Measurements from ENCODE around the gene EXOC6B. TPM values are rescaled to one million over a fixed set of nuclear protein-coding genes. Genes with fewer than 3 reads are reported as not detected.
A peak's percentile ranks its signal among the peaks of the same experiment; 100 is the strongest.

The EXOC6B gene
- polyA plus RNA-seq (2013, experiment 1 of 2; ENCODE audit: insufficient read length) = 15.0 TPM
- polyA plus RNA-seq (2013, experiment 2 of 2; ENCODE audit: insufficient read length) = 13.3 TPM

DNA sequence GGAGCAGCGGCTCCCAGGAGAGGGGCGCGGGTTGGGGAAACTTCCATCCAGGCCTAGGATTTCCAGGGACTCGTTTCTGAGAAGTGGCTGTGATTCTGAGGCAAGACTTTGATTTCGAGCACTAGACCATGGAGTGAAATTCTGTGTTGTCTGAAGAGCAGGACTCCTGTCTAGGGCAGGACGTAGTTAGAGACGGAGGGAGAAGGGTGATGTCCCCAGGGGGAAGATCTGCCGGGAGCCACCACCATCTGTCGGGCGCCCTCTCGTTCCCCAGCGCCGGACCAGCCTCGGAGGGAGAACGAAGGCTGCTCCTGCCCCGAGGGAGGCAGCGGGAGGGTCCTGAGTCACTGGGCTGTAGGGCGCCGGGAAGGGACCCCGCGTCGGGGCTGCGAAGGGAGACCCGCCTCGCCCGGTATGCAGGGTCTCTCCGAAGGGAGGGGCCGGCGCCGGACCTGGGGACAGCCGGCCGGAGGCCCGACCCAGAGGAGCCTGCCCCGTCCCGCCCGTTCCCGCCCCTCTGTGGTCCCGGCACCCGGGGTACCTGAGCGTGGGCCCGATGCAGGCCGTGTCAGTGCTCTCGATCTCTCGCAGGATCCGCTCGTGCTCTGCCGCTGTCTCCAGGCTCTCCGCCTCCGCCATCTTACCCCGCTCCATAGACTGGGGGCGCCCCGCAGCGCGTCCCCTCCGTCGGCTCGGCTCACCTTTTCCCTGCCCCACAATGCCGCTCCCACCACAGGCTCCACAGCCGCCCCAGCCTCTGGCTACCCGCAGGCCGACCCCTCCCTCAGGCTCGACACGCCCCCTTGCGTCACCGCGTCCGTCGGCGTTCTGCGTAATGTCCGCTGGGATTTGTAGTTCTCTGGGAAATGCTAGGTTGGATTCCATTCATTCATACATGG is at the start of gene EXOC6B:
TSS of gene EXOC6B (minus strand) at position 777 of the 899 bp plus-strand sequence.
- DNase-seq = peak; percentile 87

DNA sequence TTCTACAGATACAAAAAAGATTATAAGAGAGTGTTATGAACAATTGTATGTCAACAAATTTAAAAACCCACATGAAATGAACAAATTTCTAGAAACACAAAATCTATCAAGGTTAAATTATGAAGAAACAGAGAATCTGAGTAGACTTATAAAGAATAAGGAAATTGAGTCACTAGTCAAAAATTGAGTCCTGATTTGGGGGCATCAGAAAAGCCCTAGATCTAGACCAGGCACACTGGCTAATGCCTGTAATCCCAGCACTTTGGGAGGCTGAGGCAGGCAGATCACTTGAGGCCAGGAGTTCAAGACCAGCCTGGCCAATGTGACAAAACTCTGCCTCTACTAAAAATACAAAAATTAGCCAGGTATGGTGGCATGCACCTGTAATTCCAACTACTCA is 46.0 kb upstream of the EXOC6B start:
- DNase-seq = no peak

DNA sequence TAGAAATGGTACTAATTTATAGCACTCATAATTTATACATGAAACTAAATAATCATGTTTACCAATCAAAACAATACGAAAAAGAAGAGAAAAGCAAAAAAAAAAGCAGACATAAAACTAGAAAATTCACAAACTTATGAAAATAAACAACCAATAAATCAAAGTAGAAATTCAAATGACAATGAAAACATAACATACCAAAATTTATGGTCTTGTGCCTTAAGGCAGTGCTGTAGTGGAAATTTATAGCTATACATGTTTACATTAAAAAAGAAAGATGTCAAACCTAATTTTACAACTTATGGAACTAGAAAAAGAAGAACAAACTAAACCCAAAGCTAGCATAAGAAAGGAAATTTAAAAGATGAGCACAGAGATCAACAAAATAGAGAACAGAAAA is 45.2 kb upstream of the EXOC6B start:
- no peak for DNase-seq

DNA sequence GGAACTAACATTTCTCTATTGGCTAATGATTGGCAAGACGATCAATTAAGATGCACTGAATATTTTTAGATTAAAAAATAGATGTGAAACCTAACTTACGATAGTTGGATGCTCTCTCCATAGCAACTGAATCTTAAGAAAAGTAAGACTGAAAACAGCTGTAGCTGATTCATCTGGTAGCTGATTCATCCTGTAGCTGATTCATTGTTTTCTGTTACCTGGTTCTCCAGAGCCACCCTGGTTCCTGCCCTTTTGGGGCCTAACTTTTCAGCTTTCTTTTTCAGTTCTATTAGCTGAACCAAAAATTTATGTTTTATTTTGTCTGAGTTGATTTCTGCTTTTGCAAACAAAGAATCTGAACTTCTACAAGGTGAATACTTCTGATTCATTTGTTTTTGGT is 38.7 kb upstream of the EXOC6B start:
- peak; percentile 37 for DNase-seq

DNA sequence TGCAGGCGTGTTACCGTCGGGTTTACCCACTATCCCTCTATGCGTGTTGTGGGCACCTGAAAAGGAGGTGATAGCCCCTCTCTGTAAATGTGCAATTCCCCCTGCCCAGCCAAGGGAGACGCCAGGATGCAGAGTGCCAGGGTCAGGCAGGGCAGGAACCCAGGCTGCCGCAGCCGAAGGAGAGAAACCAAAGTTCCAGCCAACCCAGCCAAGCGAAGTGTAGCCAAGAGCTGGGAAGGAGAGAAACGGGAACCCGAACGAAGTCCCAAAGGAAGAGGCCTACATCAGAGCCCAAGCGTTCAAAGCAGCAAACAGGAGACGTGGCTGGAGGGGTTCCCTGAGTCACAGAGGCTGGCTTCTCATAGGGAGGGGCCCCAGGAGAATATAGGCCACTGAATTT is 37.2 kb upstream of the EXOC6B start:
- no peak for DNase-seq

DNA sequence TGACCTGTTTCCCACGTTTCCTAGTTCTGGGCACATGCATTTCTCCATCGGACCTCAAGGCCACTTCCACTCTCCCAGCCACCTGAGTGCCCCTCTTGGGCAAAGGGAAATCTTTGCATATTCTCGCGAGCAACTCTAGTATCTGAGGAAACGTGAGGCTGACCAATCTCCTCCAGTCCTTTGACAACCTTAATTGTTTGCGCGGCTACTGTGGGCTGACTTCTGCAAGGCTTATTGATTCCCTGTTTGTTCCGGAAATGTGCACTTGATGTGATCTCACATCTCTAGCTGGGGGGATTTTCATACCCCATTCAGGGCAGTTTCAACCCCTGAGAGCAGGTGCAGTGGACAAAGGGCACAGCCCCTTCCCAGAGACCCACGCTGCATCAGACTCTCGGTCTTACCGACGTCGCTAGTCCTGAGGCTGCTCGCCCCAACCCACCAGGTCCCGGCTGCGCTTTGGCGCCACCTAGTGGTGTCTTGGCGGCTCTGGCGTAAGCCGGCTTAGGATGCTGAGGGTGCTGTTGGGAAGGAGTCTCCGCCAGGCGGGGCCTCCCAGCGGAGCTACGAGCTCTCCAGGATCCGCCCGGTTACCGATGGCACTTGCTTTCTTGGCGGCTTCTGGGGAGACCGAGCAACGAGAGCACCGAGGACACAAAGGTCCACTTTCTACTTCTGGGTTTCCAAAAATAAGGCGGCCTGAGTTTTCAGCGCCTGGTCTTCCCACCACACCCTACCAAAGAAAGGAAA is 36.6 kb upstream of the EXOC6B start:
- DNase-seq = peak; percentile 79

DNA sequence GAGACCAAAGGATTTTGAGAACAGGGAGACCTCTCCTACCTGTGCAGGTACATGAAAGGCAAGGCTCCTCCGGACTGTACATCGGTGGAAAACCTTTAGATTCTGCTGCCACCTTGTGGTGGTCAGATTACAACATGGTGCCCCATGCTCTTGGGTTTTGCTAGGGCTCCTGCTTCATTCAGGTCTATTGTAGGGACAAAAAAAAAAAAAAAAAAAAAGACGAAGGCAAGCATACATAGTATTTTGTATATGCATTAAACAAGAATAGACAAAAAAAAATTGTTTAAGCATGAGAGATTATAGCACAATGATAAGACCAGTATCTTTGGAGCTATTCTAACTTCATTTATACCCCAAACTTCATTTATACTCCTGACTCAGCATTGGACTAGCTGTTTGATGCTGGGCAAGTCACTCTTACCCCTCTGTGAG is 34.0 kb upstream of the EXOC6B start:
- DNase-seq = peak; percentile 26

DNA sequence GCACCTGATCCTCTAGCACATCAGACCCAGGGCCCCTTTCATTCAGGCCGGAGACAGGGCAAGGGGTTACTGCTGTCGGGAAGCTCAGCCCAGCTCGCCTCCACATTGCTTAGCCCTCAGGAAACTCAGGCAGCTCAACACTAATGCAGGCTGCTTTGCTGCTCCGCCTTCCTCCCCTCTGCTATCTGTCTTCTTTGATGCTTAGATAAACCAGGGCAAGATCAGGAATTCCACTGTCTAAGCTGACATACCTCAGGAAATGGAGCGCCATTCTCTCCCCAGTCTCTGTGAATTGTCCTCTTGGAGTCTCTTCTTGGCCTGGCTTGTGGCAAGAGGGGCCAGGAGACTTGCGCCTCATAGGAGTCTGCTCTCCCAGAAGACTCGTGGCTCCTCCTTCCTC is 25.5 kb upstream of the EXOC6B start:
- no peak for DNase-seq

DNA sequence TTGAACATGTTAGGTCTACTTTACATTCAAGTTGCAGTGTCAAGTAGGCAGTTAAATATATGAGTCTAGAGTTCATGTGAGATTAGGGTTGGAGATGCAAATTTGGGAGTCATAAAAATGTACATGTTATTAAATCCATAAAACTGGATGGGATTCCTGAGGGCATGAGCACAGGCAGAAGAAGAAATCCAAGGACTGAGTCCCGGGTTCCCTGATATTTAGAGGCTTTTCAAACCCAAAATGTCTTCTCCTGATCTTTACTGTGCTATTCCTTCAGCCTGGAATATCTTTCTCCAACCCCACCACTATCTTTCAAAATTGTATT is 23.3 kb upstream of the EXOC6B start:
- no peak for DNase-seq

DNA sequence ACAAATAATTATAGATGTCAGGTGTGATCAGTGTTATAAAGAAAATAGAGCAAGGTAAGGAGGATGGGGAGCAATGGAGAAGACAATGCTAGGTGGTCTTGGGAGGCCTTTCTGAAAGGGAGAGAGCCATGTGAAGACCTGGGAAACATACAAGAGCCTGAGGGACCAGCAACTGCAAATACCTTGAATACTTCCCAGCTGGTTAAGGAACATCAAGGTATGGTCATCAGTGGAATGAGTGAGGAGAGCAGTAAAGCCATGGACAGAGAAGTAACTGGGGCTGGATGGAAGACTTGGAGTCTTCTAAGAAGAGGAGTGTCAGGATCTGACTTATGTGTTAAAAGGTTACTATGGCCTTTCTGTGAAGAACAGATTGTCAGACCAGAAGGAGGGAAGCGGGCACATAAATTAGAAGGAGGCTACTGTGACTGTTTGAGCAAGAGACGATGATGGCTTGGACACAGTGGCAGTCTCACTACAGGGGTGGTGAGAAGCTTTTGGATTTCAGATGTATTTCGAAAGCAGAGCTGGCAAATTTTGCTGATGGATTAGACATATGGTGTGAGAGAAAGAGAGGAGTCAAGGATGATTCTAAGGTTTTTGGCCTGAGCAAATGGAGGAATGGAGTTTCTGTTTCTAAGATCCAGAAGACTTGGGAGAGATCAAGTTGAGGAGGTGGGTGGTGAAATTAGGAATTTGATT is 22.8 kb upstream of the EXOC6B start:
- no peak for DNase-seq

DNA sequence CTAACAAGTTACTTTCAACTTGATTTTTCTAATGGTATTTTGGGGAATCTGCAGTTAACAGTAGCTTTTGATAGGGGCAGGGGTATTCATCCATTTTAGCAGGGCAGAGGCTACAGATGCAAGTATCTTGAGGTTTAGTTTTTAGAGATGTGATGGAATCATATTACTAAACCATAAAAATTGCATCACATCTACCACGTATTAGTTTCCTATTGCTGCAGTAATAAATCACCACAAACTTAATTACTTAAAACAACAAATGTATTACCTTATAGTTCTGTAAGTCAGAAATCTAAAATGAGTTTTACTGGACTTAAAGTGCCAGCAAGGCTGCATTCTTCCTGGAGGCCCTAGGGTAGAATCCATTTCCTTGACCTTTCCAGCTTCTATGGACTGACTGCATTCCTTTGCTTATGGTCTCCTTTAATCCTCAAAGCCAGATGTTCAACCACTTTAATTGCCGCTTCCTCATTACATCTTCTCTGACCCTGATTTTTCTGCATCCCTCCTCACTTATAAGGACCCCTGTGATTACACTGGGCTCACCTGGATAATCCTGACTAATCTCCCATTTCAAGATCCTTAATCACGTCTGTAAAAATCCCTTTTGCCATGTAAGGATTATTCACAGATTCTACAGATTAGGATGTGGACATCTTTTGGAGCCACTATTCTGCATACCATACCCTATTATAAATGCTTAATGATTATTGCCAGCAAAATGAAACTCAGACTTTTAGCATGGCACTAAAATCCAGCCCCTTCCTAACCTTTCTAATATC is 21.9 kb upstream of the EXOC6B start:
- no peak for DNase-seq

DNA sequence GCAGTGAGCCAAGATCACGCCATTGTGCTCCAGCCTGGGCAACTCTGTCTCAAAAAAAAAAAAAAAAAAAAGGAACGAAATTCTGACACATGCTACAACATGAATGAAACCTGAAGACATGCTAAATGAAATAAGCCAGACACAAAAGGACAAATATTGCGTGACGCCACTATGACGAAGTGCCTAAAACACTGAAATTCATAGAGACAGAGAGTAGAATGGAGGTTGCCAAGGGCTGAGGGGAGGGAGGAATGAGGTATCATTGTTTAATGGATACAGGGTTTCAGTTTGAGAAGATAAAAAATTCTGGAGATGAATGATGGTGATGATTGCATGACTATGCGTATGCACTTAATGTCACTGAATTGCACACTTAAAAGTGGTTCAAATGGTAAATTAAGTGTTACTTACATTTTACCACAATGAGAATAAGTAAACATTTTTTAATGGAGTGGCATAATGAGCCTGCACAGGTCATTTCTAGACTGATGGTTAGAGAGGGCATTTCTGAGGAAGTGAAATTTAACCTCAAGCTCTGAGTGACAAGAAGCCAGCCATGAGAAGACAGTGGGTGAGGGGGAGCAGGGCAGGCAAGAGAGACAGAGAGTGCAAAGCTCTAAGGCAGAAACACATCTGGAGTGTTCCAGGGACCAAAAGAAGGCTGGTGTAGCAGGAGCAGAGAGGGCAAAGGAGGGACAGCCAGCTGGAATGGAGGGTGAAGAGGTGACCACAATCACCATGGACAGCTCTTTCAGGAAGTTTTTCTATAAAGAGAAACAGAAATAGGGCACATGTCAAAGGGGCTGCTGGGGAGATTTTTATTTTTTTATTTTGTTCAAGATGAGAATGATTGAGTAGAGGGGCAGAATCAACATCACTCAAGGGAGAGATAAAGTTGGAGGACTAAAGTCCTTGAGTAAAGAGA is 20.6 kb upstream of the EXOC6B start:
- no peak for DNase-seq

DNA sequence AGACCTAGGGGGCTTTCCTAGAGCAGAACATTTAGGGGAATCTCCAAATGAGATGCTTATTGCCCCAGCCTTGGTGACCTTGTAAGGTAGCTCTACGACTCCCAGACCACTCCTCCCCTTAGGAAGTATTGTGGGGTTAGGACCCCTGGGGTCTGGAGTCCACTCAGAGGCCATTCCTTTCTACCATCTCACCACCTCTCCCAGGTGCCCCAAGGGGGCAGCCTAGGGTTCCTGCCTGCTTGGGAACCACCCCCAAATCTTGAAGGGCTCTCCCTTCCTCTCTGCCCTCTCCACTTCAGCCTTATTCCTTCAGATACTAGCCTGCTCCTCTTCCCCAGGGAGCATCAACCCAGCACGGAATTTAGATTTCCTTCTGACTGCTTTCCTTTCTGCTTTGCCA is 17.5 kb upstream of the EXOC6B start:
- DNase-seq = no peak

DNA sequence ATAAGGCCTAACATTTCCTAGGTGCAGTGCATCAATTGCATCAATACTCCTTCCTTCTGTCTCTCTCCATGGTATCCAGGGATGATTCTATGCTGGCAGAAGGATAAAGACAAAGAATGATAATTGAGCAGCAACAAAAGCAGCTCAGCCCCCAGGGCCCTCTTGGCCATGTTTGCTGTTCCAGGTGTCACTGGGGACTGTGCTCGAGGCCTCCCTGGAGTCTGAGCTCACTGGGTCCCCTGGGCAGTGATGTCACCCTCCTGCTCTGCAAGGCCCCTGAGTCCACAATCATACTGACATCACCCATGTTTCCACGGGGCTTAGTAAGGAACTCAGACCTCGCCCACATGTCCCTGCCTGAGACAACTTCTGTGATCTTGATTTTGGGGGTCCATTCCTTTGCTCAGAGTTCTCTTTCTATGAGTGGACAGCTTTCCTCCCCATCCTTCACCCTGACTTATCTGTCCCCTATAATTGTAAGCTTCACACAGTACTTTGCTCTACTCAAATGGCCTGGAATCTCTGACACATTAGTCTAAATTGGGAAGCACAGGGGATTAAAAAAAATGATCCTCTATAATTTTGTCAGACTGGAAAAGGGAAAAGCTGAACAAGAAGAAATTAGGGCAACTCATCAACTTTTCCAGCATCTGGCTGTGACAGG is 15.8 kb upstream of the EXOC6B start:
- DNase-seq = no peak

DNA sequence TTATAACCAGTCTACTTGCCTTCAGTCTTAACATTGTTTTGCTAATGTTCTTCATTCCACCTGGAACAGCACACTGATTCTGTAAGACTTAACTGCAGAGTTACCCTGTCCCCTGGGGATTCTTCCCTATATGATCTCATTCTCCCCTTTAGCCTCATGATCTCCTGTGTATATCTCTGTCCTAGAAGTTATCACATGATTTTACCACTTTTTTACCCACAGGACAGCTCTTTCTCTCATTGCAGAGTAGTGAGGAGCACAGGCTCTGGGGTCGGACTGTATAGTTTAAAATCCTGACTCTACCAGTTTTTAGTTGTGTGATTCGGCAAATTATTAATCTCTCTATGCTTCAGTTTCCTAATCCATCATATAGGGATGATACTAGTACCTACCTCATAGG is 14.2 kb upstream of the EXOC6B start:
- no peak for DNase-seq

DNA sequence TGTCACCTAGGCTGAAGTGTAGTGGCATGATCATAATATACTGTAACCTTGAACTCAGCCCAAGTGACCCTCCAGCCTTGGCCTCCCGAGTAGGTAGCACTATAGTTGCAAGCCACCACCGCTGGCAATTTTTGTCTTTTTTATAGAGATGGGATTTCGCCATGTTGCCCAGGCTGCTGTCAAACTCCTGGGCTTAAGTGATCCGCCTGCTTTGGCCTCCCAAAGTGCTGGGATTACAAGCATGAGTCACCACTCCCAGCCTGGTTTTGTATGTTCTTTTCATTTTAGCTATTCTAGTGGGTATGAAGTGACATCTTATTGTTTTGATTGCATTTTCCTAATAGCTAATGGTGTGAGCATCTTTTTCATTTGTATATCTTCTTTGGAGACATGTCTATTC is 11.3 kb upstream of the EXOC6B start:
- no peak for DNase-seq

DNA sequence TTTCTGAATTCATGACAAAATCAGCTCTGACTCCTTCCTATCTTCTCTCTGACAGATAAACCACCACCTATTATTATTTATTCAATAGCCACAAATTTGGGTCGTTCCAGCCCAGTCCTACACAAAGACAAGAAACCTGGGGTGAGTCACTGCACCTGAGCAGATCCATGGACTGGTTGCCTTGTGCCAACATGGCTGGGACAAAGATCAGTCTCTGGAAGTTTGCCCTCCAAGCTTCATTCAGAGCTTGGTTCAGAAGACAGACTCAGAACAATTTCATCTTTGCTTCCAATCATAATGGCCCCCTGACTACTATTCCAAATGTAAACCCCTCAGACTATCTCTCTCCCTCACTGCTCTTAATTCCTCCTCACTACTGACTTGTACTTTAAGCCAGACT is 9.6 kb upstream of the EXOC6B start:
- DNase-seq = no peak

DNA sequence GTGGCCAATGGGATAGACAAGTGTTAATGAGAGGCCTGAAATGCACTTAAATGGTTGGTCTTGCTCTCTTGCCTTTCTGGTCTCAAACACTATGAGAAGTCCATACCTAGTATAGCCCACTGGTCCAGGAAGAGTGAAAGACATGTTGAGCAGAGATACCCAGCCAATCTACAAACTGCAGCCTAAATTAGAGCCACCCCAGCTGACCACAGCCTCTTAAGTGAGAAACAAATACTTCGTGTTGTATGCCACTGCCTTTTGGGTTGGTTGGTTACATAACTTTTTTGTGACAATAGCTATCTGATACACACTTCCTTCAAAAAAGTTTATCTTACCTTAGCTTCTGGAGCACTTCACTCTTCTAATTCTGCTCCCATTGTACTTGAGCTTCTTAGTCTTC is 8.8 kb upstream of the EXOC6B start:
- DNase-seq = no peak

DNA sequence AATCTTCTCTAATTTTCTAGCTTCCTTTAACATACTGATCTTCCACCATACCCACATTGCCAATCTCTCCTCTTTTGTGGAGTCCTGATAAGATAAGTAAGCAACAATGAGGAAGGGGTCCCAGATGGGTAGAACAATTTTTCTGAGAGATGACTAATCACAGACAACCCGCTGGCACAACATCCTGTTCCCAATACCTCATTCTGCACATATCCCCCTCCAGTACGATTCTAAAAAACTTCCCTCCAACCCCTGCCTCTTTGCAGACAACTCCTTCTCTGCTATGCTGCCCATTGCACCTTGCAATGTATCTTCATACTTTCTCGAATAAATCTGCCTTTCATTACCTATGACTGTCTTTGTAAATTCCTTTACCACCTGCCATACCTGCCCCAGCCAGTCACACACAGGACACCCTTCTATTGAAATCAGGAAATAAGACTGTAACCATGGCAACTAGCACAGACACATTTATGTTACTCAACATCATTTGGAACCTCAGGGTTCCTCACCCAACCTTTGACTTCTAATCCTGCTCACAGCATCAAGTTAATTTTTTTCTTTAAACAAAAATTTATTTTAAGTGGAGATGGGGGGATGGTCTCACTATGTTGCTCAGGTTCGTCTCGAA is 7.4 kb upstream of the EXOC6B start:
- DNase-seq = no peak

DNA sequence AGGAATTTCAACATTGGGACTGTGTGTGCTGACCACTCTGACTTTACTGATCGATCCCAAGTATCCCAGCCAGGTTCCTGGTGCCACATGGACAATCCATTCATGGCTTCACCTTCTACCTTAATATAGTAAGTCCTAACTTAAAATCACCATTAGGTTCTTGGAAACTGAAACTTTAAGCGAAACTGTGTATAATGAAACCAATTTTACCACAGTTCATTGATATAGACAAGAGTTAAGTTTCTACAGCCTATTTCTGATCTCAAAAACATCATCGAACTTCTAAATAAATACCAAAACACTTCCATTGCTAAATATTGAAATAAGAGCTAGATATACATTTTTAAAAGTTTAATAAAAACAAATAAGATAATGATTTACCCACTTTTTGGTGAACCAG is 4.4 kb upstream of the EXOC6B start:
- no peak for DNase-seq
